AG04450 (cell line): ENCODE measurements around the gene HHIP. TPM values are rescaled to one million over a fixed set of nuclear protein-coding genes. Genes with fewer than 3 reads are reported as not detected.

Experiments
- CTCF ChIA-PET: fragments of 300-600, 350-600 bp; formaldehyde crosslinking; extraction: SDS; loops from one replicate; lab custom pipeline; 2022; ENCODE audit warnings: antibody characterized with exemption, inconsistent platforms; lab: Charles Lee
- POLR2A ChIA-PET: fragments of 350-600 bp; formaldehyde crosslinking; extraction: SDS; loops from one replicate; lab custom pipeline; 2021; ENCODE audit warnings: antibody characterized with exemption, inconsistent platforms; lab: Yijun Ruan, JAX
- DNase-seq: peaks from one replicate; pipeline ENCODE4 v3.0.0-alpha.2; 2011; ENCODE audit warnings: low read depth, low spot score
- H3K27ac ChIP-seq: one replicate; pipeline ENCODE4 v1.5.1; 2012; ENCODE audit warnings: low read depth, low read length, control low read depth
- H3K27me3 ChIP-seq: one replicate; pipeline ENCODE4 v1.6.0; 2012; ENCODE audit warnings: low read length; ENCODE audit not compliant: control insufficient read depth, insufficient read depth
- H3K4me3 ChIP-seq: 2 replicates; pipeline ENCODE4 v1.5.1; 2011; ENCODE audit warnings: mild to moderate bottlenecking, low read depth, low read length, control low read depth
- H3K9me3 ChIP-seq: 2 replicates; pipeline ENCODE4 v1.5.1; 2012; ENCODE audit warnings: low read length; ENCODE audit not compliant: control insufficient read depth, insufficient read depth
- CTCF ChIP-seq: IDR thresholded peaks from 2 replicates; pipeline ENCODE4 v1.5.1; 2011; ENCODE audit warnings: low read depth, low read length, control low read depth, inconsistent platforms
- polyA plus RNA-seq: library from polyadenylated mRNA; depleted of rRNA; stranded (reverse); fragments of >200 nt; gene quantifications from 2 replicates; pipeline ENCODE4 v1.2.3, GENCODE V29; 2011

HHIP gene
- polyA plus RNA-seq, 1 experiment: 3.6 TPM

GRCh38 chr4:144614850-144615585, 30.9 kb upstream of the HHIP start:
- H3K4me3 ChIP-seq: no peak overlapping the region
- CTCF ChIA-PET: no interaction called here
- DNase-seq: no peak
- no peaks in the 10 kb centered on the region for H3K9me3 ChIP-seq
- TF ChIP-seq CTCF: no peak
- H3K27me3 ChIP-seq: no peaks in the 10 kb centered on the region
- POLR2A ChIA-PET: interaction anchor here (0.6 kb wide), 1 partner anchor 397 kb away, joined by 3 read pairs; no protein-coding TSS in a partner anchor
- no peak overlapping the region for H3K27ac ChIP-seq

- no peak for TF ChIP-seq CTCF
- Histone ChIP-seq H3K4me3 (no peak overlapping the region), H3K27ac (no peak overlapping the region), H3K9me3 (no peaks in the 10 kb centered on the region), H3K27me3 (no peaks in the 10 kb centered on the region)
- ChIA-PET CTCF (no interaction called here), POLR2A (no interaction called here)
- DNase-seq: no peak
These were observed 24.3 kb upstream of the HHIP start for GRCh38 chr4:144621681-144622080.

GRCh38 chr4:144627663-144628076, 18.3 kb upstream of the HHIP start:
- POLR2A ChIA-PET: no interaction called here
- no peak for DNase-seq

GRCh38 chr4:144633215-144633614, 12.7 kb upstream of the HHIP start:
- Histone ChIP-seq H3K9me3 (no peaks in the 10 kb centered on the region), H3K4me3 (no peak overlapping the region), H3K27ac (no peak overlapping the region), H3K27me3 (no peaks in the 10 kb centered on the region)
- POLR2A ChIA-PET: no interaction called here
- TF ChIP-seq CTCF: no peak
- CTCF ChIA-PET: no interaction called here
- no peak for DNase-seq

More at GRCh38 chr4:144627663-144628076, 18.3 kb upstream of the HHIP start:
- CTCF ChIA-PET: no interaction called here
- Histone ChIP-seq H3K4me3 (no peak overlapping the region), H3K27ac (no peak overlapping the region), H3K27me3 (no peaks in the 10 kb centered on the region), H3K9me3 (no peaks in the 10 kb centered on the region)
- no peak for TF ChIP-seq CTCF

GRCh38 chr4:144634978-144635747, 10.8 kb upstream of the HHIP start:
- Histone ChIP-seq H3K27ac (no peak overlapping the region), H3K27me3 (no peaks in the 10 kb centered on the region), H3K9me3 (no peaks in the 10 kb centered on the region), H3K4me3 (no peak overlapping the region)
- TF ChIP-seq CTCF: no peak
- CTCF ChIA-PET: no interaction called here
- POLR2A ChIA-PET: no interaction called here
- no peak for DNase-seq
